HEK293 (cell line): ENCODE measurements around the gene TNFRSF6B.
A peak's percentile ranks its signal among the peaks of the same experiment; 100 is the strongest.

ENCODE experiments used
- BCL11B ChIP-seq: fragments of 450-650 bp; formaldehyde crosslinking; IDR thresholded peaks from 2 replicates; pipeline ENCODE4 v1.5.1; 2016; ENCODE audit warnings: low read depth, missing biosample characterization, missing genetic modification characterization
- GFI1B ChIP-seq: fragments of 450-650 bp; formaldehyde crosslinking; IDR thresholded peaks from 2 replicates; pipeline ENCODE4 v1.5.1; 2016; ENCODE audit warnings: missing biosample characterization, missing genetic modification characterization
- GLIS1 ChIP-seq: fragments of 450-650 bp; formaldehyde crosslinking; IDR thresholded peaks from 2 replicates; pipeline ENCODE4 v1.5.1; 2016; ENCODE audit warnings: missing biosample characterization, missing genetic modification characterization
- GLIS2 ChIP-seq: fragments of 450-650 bp; formaldehyde crosslinking; IDR thresholded peaks from 2 replicates; pipeline ENCODE4 v1.5.1; 2016; ENCODE audit warnings: missing biosample characterization, missing genetic modification characterization
- INSM2 ChIP-seq: fragments of 450-650 bp; formaldehyde crosslinking; IDR thresholded peaks from 2 replicates; pipeline ENCODE4 v1.5.1; 2016; ENCODE audit warnings: missing biosample characterization, missing genetic modification characterization
- KLF1 ChIP-seq: fragments of 450-650 bp; formaldehyde crosslinking; IDR thresholded peaks from 2 replicates; pipeline ENCODE4 v1.5.1; 2016; ENCODE audit warnings: missing biosample characterization, missing genetic modification characterization
- KLF7 ChIP-seq: fragments of 450-650 bp; formaldehyde crosslinking; IDR thresholded peaks from 2 replicates; pipeline ENCODE4 v1.5.1; 2016; ENCODE audit warnings: missing biosample characterization, missing genetic modification characterization, borderline replicate concordance
- MZF1 ChIP-seq: fragments of 450-650 bp; formaldehyde crosslinking; IDR thresholded peaks from 2 replicates; pipeline ENCODE4 v1.5.1; 2017; ENCODE audit warnings: missing biosample characterization, missing genetic modification characterization, borderline replicate concordance
- RBAK ChIP-seq: fragments of 450-650 bp; formaldehyde crosslinking; IDR thresholded peaks from 2 replicates; pipeline ENCODE4 v1.5.1; 2016; ENCODE audit warnings: missing biosample characterization, missing genetic modification characterization
- REST ChIP-seq: fragments of 450-650 bp; formaldehyde crosslinking; IDR thresholded peaks from 2 replicates; pipeline ENCODE4 v1.5.1; 2016; ENCODE audit warnings: missing biosample characterization, missing genetic modification characterization
- SCRT2 ChIP-seq: fragments of 450-650 bp; formaldehyde crosslinking; IDR thresholded peaks from 2 replicates; pipeline ENCODE4 v1.5.1; 2016; ENCODE audit warnings: missing biosample characterization, missing genetic modification characterization
- TCF7L2 ChIP-seq: IDR thresholded peaks from 2 replicates; pipeline ENCODE4 v1.6.1; 2011; ENCODE audit warnings: low read depth, mild to moderate bottlenecking, inconsistent platforms, low read length, moderate library complexity, borderline replicate concordance
- TRIM28 ChIP-seq: IDR thresholded peaks from 2 replicates; pipeline ENCODE4 v1.6.1; 2011; ENCODE audit warnings: low read length, control low read depth, borderline replicate concordance
- YY1 ChIP-seq: fragments of 450-650 bp; formaldehyde crosslinking; IDR thresholded peaks from 2 replicates; pipeline ENCODE4 v1.5.1; 2018; ENCODE audit warnings: missing biosample characterization, missing genetic modification characterization
- ZBTB1 ChIP-seq: fragments of 450-650 bp; formaldehyde crosslinking; IDR thresholded peaks from 2 replicates; pipeline ENCODE4 v1.5.1; 2016; ENCODE audit warnings: missing biosample characterization, missing genetic modification characterization
- ZBTB11 ChIP-seq: fragments of 450-650 bp; formaldehyde crosslinking; conservative IDR thresholded peaks from 2 replicates; pipeline ENCODE4 v1.5.1; 2016; ENCODE audit warnings: low read depth, missing biosample characterization, missing genetic modification characterization
- ZBTB26 ChIP-seq: fragments of 450-650 bp; formaldehyde crosslinking; optimal IDR thresholded peaks from 2 replicates; pipeline ENCODE3; 2016; ENCODE audit warnings: missing biosample characterization, mild to moderate bottlenecking, missing genetic modification characterization
- ZBTB7A ChIP-seq: fragments of 450-650 bp; formaldehyde crosslinking; IDR thresholded peaks from 2 replicates; pipeline ENCODE4 v1.5.1; 2016; ENCODE audit warnings: low read depth, missing biosample characterization, missing genetic modification characterization
- ZFHX2 ChIP-seq: fragments of 450-650 bp; formaldehyde crosslinking; conservative IDR thresholded peaks from 2 replicates; pipeline ENCODE4 v1.5.1; 2016; ENCODE audit warnings: missing biosample characterization, missing genetic modification characterization
- ZNF18 ChIP-seq: fragments of 450-650 bp; formaldehyde crosslinking; IDR thresholded peaks from 2 replicates; pipeline ENCODE4 v1.5.1; 2016; ENCODE audit warnings: missing biosample characterization, missing genetic modification characterization
- ZNF311 ChIP-seq: fragments of 450-650 bp; formaldehyde crosslinking; IDR thresholded peaks from 2 replicates; pipeline ENCODE4 v1.5.1; 2017; ENCODE audit warnings: missing biosample characterization, missing genetic modification characterization, borderline replicate concordance
- ZNF521 ChIP-seq: fragments of 450-650 bp; formaldehyde crosslinking; IDR thresholded peaks from 2 replicates; pipeline ENCODE4 v1.5.1; 2017; ENCODE audit warnings: missing biosample characterization, mild to moderate bottlenecking, missing genetic modification characterization
- ZNF580 ChIP-seq: fragments of 450-650 bp; formaldehyde crosslinking; IDR thresholded peaks from 2 replicates; pipeline ENCODE4 v1.5.1; 2016; ENCODE audit warnings: missing biosample characterization, missing genetic modification characterization
- ZNF658 ChIP-seq: fragments of 450-650 bp; formaldehyde crosslinking; IDR thresholded peaks from 2 replicates; pipeline ENCODE4; 2016; ENCODE audit warnings: missing biosample characterization, missing genetic modification characterization
- ZNF791 ChIP-seq: fragments of 450-650 bp; formaldehyde crosslinking; IDR thresholded peaks from 2 replicates; pipeline ENCODE4 v1.5.1; 2016; ENCODE audit warnings: missing biosample characterization, missing genetic modification characterization
- ZSCAN23 ChIP-seq: fragments of 450-650 bp; formaldehyde crosslinking; IDR thresholded peaks from 2 replicates; pipeline ENCODE4 v1.5.1; 2016; ENCODE audit warnings: missing biosample characterization, missing genetic modification characterization

TNFRSF6B gene

GRCh38 chr20:63652192-63652980, 44.1 kb upstream of the TNFRSF6B start (continued):
- TF ChIP-seq ZBTB26 (peak; percentile 82), GFI1B (no peak), ZNF791 (tag by site-specific recombination) (no peak), TRIM28 (no peak), RBAK (tag by site-specific recombination) (no peak), ZSCAN23 (tag by site-specific recombination) (no peak), ZNF580 (no peak), ZNF521 (tag by site-specific recombination) (no peak), REST (tag by site-specific recombination) (peak; percentile 9; the same call in 1 of the 2 replicates), GLIS2 (tag by site-specific recombination) (peak; percentile 67), ZBTB11 (0 out of 2 replicates have a peak, but pooled peaks have one; percentile 10), ZBTB1 (tag by site-specific recombination) (no peak), ZBTB7A (tag by site-specific recombination) (0 out of 2 replicates have a peak, but pooled peaks have one; percentile 20), KLF1 (tag by site-specific recombination) (peak; percentile 96), ZNF18 (tag by site-specific recombination) (no peak), INSM2 (tag by site-specific recombination) (no peak), YY1 (tag by site-specific recombination) (no peak), BCL11B (tag by site-specific recombination) (no peak; the same call in 1 of the 2 replicates), ZNF658 (no peak), GLIS1 (tag by site-specific recombination) (peak; percentile 84), SCRT2 (no peak), ZNF311 (no peak), ZFHX2 (tag by site-specific recombination) (peak; percentile 97), MZF1 (tag by site-specific recombination) (no peak), KLF7 (tag by site-specific recombination) (peak; percentile 28), TCF7L2 (no peak)
